HG03575 (cell line): ENCODE data around the gene ATP6V1G1.
A peak's percentile ranks its signal among the peaks of the same experiment; 100 is the strongest.

Experiments
- ATAC-seq: cut with Tn5 transposase; IDR thresholded peaks from one replicate; pipeline ENCODE4 v1.9.1; 2021; ENCODE audit not compliant: unreplicated experiment, insufficient number of reproducible peaks, low FRiP score; ENCODE audit errors: extremely low read depth

Gene ATP6V1G1

GRCh38 chr9:114587345-114588202 lies at the start of gene ATP6V1G1:
Gene ATP6V1G1, plus strand, starts transcription at chr9:114587769. Its CDS starts 70 bp downstream, at chr9:114587839.
- peak; percentile 67 for ATAC-seq

DNA sequence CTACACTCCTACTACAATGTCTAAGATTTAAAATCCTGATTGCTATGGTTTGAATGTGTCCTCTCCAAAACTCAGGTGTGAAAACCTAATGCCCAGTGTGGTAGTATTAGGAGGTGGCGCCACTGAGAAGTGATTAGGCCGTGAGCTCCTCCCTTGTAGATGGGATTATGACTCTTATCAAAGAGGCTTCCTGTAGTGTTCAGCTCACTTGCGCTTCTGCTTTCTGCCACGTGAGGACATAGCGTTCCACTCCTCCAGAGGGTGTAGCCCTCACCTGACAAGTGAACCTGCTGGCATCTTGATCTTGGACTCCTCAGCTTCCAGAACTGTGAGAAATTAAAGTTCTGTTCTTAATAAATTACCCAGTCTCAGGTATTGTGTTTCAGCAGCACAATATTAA lies 49.3 kb upstream of the ATP6V1G1 start:
- no peak for ATAC-seq

GRCh38 chr9:114539701-114540380 lies 47.7 kb upstream of the ATP6V1G1 start:
- ATAC-seq = no peak

DNA sequence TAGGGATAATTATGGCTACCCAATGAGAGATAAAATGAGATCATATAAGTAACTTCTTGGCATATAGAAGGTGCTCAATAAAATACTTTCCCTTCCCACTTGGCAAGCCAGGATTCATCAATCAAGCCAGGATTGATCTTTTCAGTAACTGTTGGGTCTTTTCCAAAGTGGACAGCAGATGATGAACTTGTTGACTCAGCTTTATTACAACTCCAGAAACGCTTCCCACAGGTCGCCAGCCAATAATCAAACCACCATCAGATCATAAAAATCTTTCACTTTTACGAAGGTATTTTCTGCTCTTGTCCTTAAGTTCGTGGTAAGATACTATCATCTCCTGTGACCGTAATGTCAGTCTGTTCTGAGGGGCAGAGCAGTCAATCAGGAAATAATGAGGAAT lies 42.5 kb upstream of the ATP6V1G1 start:
- ATAC-seq = no peak

DNA sequence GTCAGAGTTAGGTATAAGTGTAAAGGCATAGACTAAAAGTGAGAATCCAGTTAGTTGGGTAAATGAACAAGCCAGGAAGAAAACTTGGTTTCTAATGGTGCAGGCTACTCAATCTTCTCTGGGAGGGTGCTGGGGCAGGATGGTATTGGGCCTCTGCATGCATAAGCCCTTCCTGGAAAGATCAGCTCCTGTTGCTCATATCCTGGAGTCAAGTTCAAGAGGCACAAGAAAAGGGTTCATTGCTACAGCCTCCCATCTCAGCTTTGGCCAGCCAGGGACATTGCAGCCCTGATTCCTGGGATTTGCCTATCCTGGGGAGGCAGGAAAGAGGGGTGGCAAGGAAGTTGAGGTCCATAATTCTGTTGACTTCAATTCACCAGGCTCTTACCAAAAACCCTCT lies 40.7 kb upstream of the ATP6V1G1 start:
- no peak for ATAC-seq

DNA sequence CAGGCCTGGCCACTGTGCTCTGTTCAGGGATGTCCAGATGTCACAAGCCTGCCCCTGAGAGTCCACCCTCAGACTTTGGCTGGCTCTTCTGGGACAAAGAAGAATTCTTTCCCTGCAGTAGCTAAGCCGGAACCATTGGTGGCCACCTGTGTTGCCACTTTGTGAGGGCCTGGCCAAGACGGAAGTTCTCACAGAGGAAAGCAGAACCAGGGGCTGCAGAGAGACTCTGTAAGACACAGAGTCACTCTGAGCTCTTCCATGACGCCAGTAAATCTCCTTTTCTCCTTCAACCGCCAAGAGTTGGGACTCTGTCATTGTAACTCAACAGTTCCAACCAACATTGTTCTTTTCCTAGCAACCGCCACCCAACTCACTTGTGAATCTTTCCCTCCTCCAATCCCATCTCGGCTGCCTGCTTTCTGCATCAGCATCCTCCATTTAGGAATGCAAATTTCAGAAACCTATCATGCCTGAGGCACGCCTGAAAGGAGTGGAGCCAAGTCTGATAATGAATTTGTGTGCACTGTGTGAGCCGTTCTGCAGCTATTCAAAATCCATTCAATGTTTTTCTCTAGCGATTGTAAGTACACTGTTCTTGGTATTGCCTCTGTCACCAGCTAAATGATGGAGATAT lies 37.8 kb upstream of the ATP6V1G1 start:
- ATAC-seq = no peak

GRCh38 chr9:114551750-114552685 lies 35.6 kb upstream of the ATP6V1G1 start:
- no peak for ATAC-seq

- ATAC-seq = no peak
Measured at GRCh38 chr9:114552706-114553105, 34.9 kb upstream of the ATP6V1G1 start.

DNA sequence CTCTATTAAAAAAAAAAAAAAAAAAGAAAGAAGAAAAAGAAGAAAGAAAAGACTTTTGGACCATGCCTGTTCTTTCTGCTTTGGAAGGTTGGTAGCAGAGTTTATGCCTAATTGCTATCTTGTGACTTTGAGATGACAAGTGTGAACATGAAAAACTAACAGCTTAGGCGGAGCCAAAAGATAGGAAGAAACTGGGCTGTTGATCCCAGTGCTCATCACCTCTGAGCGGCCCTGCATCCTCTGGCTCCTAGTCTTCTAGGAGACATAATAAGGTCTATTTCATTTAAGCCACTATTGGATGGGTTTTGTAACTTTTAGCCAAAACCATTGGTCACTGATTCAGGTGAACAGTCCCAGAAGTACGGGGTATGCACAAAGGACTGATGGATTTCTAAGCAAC lies 34.4 kb upstream of the ATP6V1G1 start:
- ATAC-seq = no peak

DNA sequence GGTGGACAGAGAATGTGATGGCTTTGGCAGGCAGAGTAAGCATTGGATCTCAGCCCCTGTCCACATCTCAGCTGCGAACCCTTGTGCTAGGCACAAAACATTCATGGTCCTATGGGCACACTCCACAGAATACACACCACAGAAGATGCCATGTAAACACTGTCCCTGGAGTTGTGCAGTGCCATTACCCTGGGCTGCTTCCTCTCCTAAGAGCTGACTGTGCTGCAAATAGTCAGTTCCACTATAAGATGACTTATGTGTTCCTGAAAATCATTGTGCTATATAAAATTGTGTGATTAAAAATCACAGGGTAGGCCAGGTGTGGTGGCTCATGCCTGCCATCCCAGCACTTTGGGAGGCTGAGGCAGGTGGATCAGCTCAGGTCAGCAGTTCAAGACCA lies 31.9 kb upstream of the ATP6V1G1 start:
- ATAC-seq = no peak

DNA sequence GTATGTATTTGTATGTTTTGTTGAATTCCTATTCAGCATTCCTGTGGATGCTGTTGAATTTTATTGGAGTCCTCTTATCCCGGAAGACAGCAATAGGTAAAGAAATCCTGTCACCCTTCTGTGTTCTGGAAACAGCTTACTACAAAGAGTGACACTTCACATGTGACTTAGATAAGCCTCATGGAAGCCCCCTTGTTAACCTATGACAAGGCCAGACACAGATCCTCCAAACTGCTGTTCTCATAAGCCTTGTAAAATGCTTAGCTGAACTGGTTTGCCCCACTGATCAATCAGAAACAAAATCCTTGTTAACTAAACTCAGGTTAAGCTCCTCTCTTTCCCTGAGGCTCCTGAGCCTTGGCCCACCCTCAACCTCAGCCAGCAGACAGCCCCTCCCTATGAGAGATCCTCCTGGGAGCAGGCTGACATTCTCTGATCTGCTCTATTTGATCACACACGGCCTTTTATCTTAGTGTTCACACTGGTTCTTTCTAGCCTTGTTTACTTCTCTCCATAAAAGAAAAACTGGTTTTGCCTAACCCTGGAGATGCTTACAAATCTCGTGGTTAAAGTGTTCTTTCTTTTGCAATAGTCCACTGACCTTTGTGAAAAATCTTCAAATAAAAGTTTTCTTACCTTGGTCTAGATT lies 29.4 kb upstream of the ATP6V1G1 start:
- no peak for ATAC-seq

DNA sequence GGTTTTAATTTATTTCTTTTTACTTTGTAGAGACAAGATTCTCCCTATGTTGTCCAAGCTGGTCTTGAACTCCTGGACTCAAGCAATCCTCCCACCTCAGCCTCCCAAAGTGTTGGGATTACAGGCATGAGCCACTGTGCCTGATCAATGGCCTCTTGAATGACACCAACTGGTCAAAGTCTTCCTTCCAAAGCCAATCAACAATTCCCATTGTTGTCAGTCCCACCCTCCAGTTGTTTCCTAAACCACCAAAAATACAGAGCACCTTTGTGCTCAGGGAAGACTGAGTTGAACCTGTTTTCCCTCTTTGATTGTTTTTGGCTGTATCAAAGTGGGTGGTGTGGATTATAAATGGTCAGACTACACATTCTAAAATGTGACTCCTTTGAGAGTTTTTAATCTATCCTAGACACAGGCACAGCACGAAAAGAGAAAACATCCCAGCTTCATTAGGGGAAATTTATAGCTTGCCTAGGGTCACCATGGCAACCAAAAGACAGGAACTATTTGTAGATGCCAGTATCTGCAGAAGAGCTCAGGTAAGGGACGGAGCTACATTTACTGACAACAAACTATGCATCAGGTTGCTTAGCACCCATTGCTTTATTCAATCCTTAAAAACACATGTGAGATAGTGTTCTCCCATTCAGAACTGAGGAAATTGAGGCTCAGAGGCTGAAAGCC lies 27.6 kb upstream of the ATP6V1G1 start:
- ATAC-seq = no peak

GRCh38 chr9:114560956-114561355 lies 26.6 kb upstream of the ATP6V1G1 start:
- no peak for ATAC-seq

DNA sequence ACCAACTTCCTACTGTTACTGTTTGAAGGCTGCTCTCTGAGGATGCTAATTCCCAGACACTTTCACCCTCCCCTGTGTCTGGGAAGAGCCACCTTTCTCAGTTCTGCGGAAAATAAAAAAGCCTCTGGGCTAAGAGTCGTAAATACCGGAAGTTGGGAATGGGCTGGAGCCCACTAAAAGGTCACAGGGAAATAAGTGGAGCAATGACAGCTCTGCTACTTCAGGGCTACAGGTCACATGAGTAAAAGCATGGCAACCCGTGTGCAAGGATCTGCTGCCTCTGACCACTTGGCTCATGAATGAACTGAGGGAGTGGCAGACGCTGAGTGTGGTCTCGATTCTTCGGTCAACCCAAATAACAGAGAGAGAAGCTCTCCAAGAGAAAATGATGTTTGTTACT lies 25.8 kb upstream of the ATP6V1G1 start:
- ATAC-seq = no peak

- no peak for ATAC-seq
Measured at GRCh38 chr9:114565204-114565603, 22.4 kb upstream of the ATP6V1G1 start.

DNA sequence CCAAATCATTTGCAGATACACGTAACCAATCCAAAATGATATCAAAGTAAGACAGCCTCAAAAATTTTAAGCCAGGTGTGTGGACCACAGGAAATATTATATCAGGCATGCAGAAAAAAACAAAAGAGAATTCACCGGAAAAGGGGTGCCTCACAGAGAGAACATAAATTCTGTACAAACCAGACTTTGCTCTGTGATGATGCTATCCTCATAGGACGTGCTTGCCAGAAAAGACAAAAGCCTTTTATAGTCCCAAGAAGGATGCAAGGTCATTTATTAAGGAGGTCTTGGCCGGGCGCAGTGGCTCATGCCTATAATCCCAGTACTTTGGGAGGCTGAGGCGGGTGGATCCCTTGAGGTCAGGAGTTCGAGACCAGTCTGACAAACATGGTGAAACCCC lies 16.8 kb upstream of the ATP6V1G1 start:
- ATAC-seq = no peak

- no peak for ATAC-seq
Measured at GRCh38 chr9:114571391-114571790, 16.2 kb upstream of the ATP6V1G1 start.

DNA sequence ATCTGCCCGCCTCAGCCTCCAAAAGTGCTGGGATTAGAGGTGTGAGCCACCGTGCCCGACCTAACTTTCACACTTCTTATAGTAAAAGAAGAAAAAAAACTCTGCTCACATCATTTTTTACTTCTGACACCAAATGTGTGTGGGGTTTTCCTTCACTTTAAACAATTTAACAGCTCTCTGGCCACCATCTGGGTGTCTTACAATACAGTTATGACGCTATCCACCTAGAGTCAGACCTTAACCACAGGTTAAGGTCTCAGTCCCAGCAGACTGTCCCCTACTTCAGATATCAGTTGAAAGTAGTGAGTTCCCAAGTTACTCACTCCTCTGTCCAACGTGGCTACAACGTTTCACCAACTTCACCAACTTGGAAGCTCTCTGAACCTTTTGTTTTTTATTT lies 15.4 kb upstream of the ATP6V1G1 start:
- ATAC-seq = no peak
